Measurements from ENCODE around the gene ZNF514. TPM values are rescaled to one million over a fixed set of nuclear protein-coding genes. Genes with fewer than 3 reads are reported as not detected.

The ZNF514 gene
- total RNA-seq, result 8.3 and 14.6 TPM in 2 replicates

DNA sequence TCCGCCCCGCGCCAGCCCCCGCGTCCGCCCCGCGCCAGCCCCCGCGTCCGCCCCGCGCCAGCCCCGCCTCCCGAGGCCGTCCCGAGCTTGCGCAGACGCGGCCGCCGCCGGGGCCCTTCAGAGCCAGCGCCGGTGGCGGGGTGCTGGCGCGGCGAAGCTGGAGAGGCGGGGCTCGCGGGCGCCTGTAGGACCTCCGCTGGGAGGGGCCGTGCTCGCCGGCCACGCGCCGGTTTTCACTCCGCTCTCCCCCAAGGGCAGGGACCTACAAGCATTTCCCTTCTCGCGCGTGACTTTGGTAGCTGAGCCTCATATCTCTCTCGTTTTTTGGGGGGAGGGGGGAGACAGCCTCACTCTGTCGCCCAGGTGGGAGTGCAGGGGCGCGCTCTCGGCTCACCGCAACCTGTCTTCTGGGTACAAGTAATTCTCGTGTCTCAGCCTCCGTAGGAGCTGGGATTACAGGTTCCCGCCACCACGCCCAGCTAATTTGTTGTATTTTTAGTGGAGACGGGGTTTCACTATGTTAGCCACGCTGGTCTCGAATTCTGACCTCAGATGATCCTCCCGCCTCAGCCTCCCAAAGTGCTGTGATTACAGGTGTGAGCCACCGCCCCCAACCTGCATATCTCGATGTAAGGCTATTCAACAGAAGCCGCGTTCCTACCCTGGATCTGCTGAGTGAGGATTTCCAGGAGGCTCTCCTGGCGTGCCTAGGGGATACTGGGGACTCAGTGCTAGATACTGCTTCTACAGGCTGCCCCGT lies at the start of gene ZNF514:
TSS of gene ZNF514 (minus strand) at position 159 of the 760 bp plus-strand sequence. CDS start 6,595 bp downstream, outside the sequence.

DNA sequence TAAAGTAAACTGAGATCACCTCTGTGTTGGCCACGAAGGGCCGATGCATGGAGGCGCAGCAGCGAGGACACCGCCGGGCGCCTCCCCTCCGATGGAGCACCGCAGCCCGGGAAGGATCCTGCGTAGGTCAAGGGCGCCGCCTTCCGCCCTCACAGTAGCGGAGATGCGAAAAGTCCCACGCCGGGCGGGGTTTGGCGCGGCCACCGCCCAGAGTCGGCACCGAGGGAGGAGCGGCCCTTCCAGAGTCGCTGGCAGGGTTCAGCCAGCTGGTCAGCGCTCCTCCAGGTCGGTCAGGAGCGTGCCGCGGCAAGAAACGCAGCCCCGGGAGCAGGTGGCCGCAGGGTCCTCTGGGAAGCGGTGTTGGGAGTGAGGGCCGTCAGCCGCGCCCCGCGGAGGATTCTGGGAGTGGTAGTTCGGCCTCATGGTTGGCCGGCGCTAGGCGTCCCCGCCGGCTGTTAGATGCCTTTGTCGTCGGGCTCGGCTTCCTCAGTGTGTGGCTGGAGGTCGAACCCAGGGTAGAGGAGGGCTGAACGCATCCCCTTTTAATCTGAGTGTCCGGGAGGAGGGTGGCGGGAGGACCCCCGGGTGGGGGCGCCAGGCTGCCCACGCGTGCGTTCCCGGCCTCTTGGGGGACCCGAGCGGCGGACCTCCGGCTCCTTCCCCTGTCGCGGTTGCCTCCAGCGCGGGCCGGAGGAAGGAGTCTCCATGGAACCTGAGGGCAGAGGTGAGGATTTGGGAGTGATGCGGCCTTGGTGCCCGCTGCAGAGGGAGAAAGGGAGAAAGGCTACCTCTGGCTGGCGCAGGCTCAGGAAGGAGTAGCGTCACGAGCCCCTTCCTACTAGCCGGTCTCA lies 47.7 kb upstream of the ZNF514 start, which contains the start of gene ZNF892:
TSS of gene ZNF892 (plus strand) at position 411 of the 851 bp plus-strand sequence. CDS start at position 706, 295 bp downstream.

DNA sequence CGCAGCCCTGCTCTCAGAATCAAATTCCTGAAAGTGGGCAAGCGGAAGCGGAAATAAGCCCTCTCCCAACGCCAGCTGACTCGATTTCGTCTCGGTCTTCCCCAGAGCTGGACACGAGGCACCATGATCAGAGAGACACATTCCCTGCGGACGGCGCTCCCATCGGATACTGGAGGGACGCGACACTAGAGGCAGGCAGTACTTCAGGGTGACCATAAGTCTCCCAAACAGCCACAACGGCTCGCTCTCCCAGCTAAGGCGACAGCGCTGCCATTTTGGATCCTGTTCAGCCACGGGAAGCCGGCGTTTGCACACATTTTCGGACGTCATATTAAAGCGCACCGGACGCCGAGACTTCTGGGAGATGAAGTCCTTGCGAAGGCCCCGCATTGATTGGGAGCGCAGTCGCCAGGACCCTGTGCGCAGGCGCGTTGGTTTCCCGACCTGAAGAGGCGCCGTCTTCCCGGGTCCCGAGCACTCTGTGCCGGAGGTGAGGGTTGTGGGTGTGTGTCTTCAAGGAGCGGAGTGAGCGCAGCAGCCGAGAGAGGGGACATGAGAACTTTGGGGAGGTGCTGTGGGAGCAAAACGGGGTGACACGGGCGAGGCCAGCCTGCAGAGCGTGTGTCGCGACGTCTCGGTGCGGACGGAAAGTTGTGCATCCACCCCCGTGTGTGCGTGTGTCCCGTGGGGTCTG lies 5.9 kb upstream of the ZNF514 start, which contains the start of gene ZNF2:
TSS of gene ZNF2 (plus strand) at position 439 of the 694 bp plus-strand sequence. CDS start 10,418 bp downstream, outside the sequence.

DNA sequence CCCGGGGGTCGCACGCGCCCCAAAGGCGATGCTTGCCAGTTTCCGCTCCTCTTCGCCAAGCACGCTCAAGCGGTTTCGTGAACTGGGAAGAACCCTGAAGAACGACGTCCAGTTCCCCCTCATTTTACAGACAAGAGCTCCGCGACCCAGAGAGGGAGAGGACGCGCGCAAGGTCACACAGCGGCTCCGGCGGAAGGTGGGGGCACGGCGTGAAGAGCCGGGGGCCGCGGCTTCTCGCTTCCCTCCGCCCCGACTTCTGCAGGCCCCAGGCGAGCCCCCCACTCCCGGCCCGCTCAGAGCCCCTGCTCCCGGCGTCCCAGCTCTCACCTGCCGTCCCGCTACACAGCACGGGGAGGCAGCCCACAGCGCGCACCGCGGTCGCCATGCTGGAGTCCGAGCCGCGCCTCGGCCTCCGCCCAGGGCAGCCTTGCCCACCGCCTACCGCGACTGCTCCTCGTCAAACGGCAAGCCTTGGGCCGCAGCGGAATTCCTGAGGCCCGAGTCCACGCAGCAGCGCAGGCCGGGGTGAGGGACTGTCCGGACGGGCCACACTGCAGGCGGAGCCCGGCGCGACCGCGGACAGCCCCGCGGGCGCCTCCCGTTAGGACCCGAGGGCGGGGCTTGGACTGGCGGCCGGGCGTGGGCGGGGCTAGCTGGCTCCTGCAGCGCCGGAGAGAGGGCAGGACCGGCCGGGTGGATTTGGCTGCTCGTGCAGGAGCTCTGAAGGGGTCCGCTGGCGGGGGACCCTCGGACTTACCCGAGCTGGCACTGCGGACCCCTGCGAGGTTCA lies 38.0 kb downstream of the ZNF514 start, which contains the start of gene MRPS5:
TSS of gene MRPS5 (minus strand) at position 402 of the 790 bp plus-strand sequence. CDS start at position 385, 17 bp downstream.

Other genes with a start within 250 kb of the ZNF514 start
- gene MAL, start 134.1 kb downstream of the ZNF514 start, total RNA-seq, result not detected in 2 replicates
- gene MRPS5, start 38.0 kb downstream of the ZNF514 start, total RNA-seq, result 37.5 and 45.0 TPM in 2 replicates
- 6.8 and 9.3 TPM in 2 replicates for gene ZNF2, start 6.0 kb upstream of the ZNF514 start, total RNA-seq
- gene ZNF892, start 47.7 kb upstream of the ZNF514 start, total RNA-seq, result 3.6 and 7.4 TPM in 2 replicates
- 0.09 and 0.22 TPM in 2 replicates for gene PROM2, start 114.6 kb upstream of the ZNF514 start, total RNA-seq
- 0.11 and 0.17 TPM in 2 replicates for gene KCNIP3, start 137.5 kb upstream of the ZNF514 start, total RNA-seq
- gene FAHD2A, start 242.9 kb upstream of the ZNF514 start, total RNA-seq, result 24.7 and 27.9 TPM in 2 replicates

Data from dermis lymphatic vessel endothelial cell (primary cell).